ENCODE measurements around the gene GABRG3. TPM values are rescaled to one million over a fixed set of nuclear protein-coding genes. Genes with fewer than 3 reads are reported as not detected.

Gene GABRG3
- total RNA-seq, 1 experiment from 2014 or later = 0.15 TPM

GRCh38 chr15:27235681-27236080 lies 264.7 kb downstream of the GABRG3 start:
- Histone ChIP-seq H4K5ac (ENCODE audit: insufficient read length, low read depth, low read length) (no peak overlapping the region), H2BK15ac (ENCODE audit: low read depth, low read length) (no peak overlapping the region), H3K14ac (ENCODE audit: insufficient read depth, low read length) (no peak overlapping the region), H2AFZ (ENCODE audit: low read length) (no peak overlapping the region), H3K23me2 (ENCODE audit: insufficient read length, low read depth, low read length, poor library complexity, severe bottlenecking) (no peaks in the 10 kb centered on the region), H3K4ac (ENCODE audit: low read depth, low read length) (no peak overlapping the region), H4K8ac (replicated peaks; ENCODE audit: insufficient read length, low read depth, low read length) (no peak overlapping the region), H3K18ac (ENCODE audit: insufficient read length, low read depth, low read length) (no peak overlapping the region), H4K91ac (ENCODE audit: insufficient read length, low read depth, low read length) (no peak overlapping the region), H3K27ac (ENCODE audit: insufficient read length, low read depth, low read length) (no peak overlapping the region), H3K4me1 (ENCODE audit: insufficient read depth, low read length) (no peaks in the 10 kb centered on the region), H3K27me3 (ENCODE audit: insufficient read depth, low read length) (no peaks in the 10 kb centered on the region), H2AK5ac (ENCODE audit: insufficient read length, low read length) (no peak overlapping the region), H3K23ac (ENCODE audit: insufficient read length, low read depth, low read length) (no peak overlapping the region), H3K79me2 (ENCODE audit: insufficient read depth, low read length) (no peaks in the 10 kb centered on the region), H3K79me1 (ENCODE audit: insufficient read depth, low read depth, low read length, poor library complexity, severe bottlenecking) (no peaks in the 10 kb centered on the region), H3T11ph (ENCODE audit: low read length) (no peak overlapping the region), H3K9me3 (ENCODE audit: control insufficient read depth, low read depth, low read length) (no peaks in the 10 kb centered on the region), H2BK120ac (ENCODE audit: low read depth, low read length, poor library complexity, severe bottlenecking) (no peak overlapping the region), H4K20me1 (ENCODE audit: control insufficient read depth, insufficient read depth, insufficient read length) (no peaks in the 10 kb centered on the region), H2BK5ac (ENCODE audit: insufficient read length, low read length) (no peak overlapping the region), H2BK12ac (ENCODE audit: insufficient read length, low read depth, low read length) (no peak overlapping the region), H3K9ac (ENCODE audit: extremely low read depth, insufficient read length, low read length) (no peak overlapping the region), H2BK20ac (ENCODE audit: low read depth, low read length, poor library complexity, severe bottlenecking) (no peak overlapping the region), H3K4me2 (ENCODE audit: insufficient read depth, insufficient read length, low read length) (no peak overlapping the region), H3K56ac (ENCODE audit: insufficient read length, low read depth, low read length) (no peak overlapping the region)
- Mint-ChIP-seq H3K27ac (no peak overlapping the region), H3K9me3 (no peaks in the 10 kb centered on the region), H3K4me3 (no peak overlapping the region), H3K27me3 (ENCODE audit: low read depth) (no peaks in the 10 kb centered on the region), H3K36me3 (ENCODE audit: insufficient read depth in 1 of 3, low read depth in 3 of 3) (no peaks in the 10 kb centered on the region), H3K4me1 (peaks cover 5 to 6% of the 10 kb centered on the region in 2 experiments; a peak in 3 of 4 replicates)
- WGBS (ENCODE audit: extremely low coverage, insufficient read length, low lambda C conversion rate) = no CpG with 5 or more reads among the region's 2 CpGs
- DNase-seq = no peak
- TF ChIP-seq CTCF (conservative IDR thresholded peaks at IDR 0.05) = no peak
